ENCODE data around the gene NCOA1. TPM values are rescaled to one million over a fixed set of nuclear protein-coding genes. Genes with fewer than 3 reads are reported as not detected.

Gene NCOA1
- total RNA-seq, 1 donor from 2014 or later: 48.4 TPM

- H3K27ac ChIP-seq: no peak overlapping the region
- no peak for TF ChIP-seq POLR2A (IDR thresholded peaks at IDR 0.05)
- no peaks in the 10 kb centered on the region for H3K36me3 ChIP-seq
- no peaks in the 10 kb centered on the region for H3K27me3 ChIP-seq
- H3K4me1 ChIP-seq: peaks cover 4% of the 10 kb centered on the region
- intact Hi-C loops (cut with DNase I): no loop called here
- no peak for DNase-seq (ENCODE audit: extremely low spot score in 2 of 2)
- H3K4me3 ChIP-seq: no peak overlapping the region
- no peaks in the 10 kb centered on the region for H3K9me3 ChIP-seq
Measured at GRCh38 chr2:24551016-24551415, 60.0 kb downstream of the NCOA1 start.

GRCh38 chr2:24552836-24553235, 61.8 kb downstream of the NCOA1 start:
- no peak for DNase-seq (ENCODE audit: extremely low spot score in 2 of 2)
- no peaks in the 10 kb centered on the region for H3K36me3 ChIP-seq
- no peak overlapping the region for H3K4me3 ChIP-seq
- TF ChIP-seq POLR2A (IDR thresholded peaks at IDR 0.05): no peak
- no peak for TF ChIP-seq POLR2AphosphoS5 (IDR thresholded peaks at IDR 0.05; ENCODE audit: insufficient read depth in 1 of 2, low read depth in 1 of 2)
- no peak for TF ChIP-seq CTCF (IDR thresholded peaks at IDR 0.05)
- no peaks in the 10 kb centered on the region for H3K27me3 ChIP-seq
- peaks cover 4% of the 10 kb centered on the region for H3K4me1 ChIP-seq
- intact Hi-C loops (cut with DNase I): no loop called here
- H3K27ac ChIP-seq: no peak overlapping the region
- H3K9me3 ChIP-seq: no peaks in the 10 kb centered on the region

GRCh38 chr2:24558781-24559472, 67.9 kb downstream of the NCOA1 start:
- TF ChIP-seq POLR2A (IDR thresholded peaks at IDR 0.05) (no peak), CTCF (IDR thresholded peaks at IDR 0.05) (no peak), POLR2AphosphoS5 (IDR thresholded peaks at IDR 0.05; ENCODE audit: insufficient read depth in 1 of 2, low read depth in 1 of 2) (no peak)

GRCh38 chr2:24559473-24560113, 68.5 kb downstream of the NCOA1 start:
- intact Hi-C loops (cut with DNase I): no loop called here
- H3K27ac ChIP-seq: no peak overlapping the region

More at GRCh38 chr2:24558781-24559472, 67.9 kb downstream of the NCOA1 start:
- no peaks in the 10 kb centered on the region for H3K36me3 ChIP-seq
- H3K4me3 ChIP-seq: no peak overlapping the region
- no peaks in the 10 kb centered on the region for H3K9me3 ChIP-seq
- peaks cover 20% of the 10 kb centered on the region for H3K4me1 ChIP-seq
- no peak overlapping the region for H3K27ac ChIP-seq
- intact Hi-C loops (cut with DNase I): no loop called here
- DNase-seq (ENCODE audit: extremely low spot score in 2 of 2): no peak
- H3K27me3 ChIP-seq: no peaks in the 10 kb centered on the region

GRCh38 chr2:24565537-24565936, 74.5 kb downstream of the NCOA1 start:
- Histone ChIP-seq H3K27ac (no peak overlapping the region), H3K4me3 (no peak overlapping the region), H3K27me3 (no peaks in the 10 kb centered on the region), H3K36me3 (peaks cover 0 to 16% of the 10 kb centered on the region in 2 donors), H3K4me1 (peaks cover 20% of the 10 kb centered on the region), H3K9me3 (no peaks in the 10 kb centered on the region)
- intact Hi-C loops (cut with DNase I): no loop called here
- no peak for DNase-seq (ENCODE audit: extremely low spot score in 2 of 2)
- TF ChIP-seq POLR2A (IDR thresholded peaks at IDR 0.05) (no peak), POLR2AphosphoS5 (IDR thresholded peaks at IDR 0.05; ENCODE audit: insufficient read depth in 1 of 2, low read depth in 1 of 2) (no peak), CTCF (IDR thresholded peaks at IDR 0.05) (no peak)

More at GRCh38 chr2:24559473-24560113, 68.5 kb downstream of the NCOA1 start:
- Histone ChIP-seq H3K4me1 (peaks cover 20% of the 10 kb centered on the region), H3K36me3 (no peaks in the 10 kb centered on the region), H3K4me3 (no peak overlapping the region), H3K27me3 (no peaks in the 10 kb centered on the region), H3K9me3 (no peaks in the 10 kb centered on the region)
- TF ChIP-seq POLR2A (IDR thresholded peaks at IDR 0.05) (no peak), CTCF (IDR thresholded peaks at IDR 0.05) (no peak), POLR2AphosphoS5 (IDR thresholded peaks at IDR 0.05; ENCODE audit: insufficient read depth in 1 of 2, low read depth in 1 of 2) (no peak)
- DNase-seq (ENCODE audit: extremely low spot score in 2 of 2): no peak

All from vagina (tissue), 2 donors.